ENCODE measurements around the gene TRIM56. TPM values are rescaled to one million over a fixed set of nuclear protein-coding genes. Genes with fewer than 3 reads are reported as not detected.

Gene TRIM56
- total and polyA plus RNA-seq, 2 of the 13 experiments (the other 11 are each of a cell fraction or from before 2014, with no cell fraction given), result 3.2 to 7.1 TPM

DNA sequence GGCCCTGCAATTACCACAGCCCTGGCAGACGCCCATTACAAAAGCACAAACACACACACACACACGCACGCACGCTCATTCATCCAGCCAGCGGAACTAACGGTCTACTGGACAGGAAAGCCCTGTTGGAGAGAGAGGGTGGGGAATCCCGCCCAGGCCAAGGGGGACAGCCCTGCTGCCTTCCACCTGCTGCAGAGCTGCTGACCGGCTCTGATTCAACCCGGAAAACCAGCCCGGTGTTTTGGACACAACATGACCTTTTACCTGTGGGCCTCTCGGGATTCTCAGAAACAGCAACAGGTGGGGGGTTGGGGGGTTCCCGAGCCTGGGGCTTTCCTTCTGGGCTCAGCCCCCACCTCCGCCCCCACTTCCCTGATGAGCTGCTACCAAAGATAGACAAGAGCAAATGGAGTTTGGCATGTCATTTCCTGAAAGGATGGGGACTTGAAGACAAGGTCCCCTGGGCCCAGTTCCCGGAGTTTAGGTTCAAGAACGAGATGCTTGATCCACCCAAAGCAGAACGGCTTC lies 23.1 kb downstream of the TRIM56 start (continued):
- TF ChIP-seq, protein P1, sequence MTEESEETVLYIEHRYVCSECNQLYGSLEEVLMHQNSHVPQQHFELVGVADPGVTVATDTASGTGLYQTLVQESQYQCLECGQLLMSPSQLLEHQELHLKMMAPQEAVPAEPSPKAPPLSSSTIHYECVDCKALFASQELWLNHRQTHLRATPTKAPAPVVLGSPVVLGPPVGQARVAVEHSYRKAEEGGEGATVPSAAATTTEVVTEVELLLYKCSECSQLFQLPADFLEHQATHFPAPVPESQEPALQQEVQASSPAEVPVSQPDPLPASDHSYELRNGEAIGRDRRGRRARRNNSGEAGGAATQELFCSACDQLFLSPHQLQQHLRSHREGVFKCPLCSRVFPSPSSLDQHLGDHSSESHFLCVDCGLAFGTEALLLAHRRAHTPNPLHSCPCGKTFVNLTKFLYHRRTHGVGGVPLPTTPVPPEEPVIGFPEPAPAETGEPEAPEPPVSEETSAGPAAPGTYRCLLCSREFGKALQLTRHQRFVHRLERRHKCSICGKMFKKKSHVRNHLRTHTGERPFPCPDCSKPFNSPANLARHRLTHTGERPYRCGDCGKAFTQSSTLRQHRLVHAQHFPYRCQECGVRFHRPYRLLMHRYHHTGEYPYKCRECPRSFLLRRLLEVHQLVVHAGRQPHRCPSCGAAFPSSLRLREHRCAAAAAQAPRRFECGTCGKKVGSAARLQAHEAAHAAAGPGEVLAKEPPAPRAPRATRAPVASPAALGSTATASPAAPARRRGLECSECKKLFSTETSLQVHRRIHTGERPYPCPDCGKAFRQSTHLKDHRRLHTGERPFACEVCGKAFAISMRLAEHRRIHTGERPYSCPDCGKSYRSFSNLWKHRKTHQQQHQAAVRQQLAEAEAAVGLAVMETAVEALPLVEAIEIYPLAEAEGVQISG (CRISPR knock-in tag; IDR thresholded peaks at IDR 0.05), result peak; percentile 49
- TF ChIP-seq, protein P2, sequence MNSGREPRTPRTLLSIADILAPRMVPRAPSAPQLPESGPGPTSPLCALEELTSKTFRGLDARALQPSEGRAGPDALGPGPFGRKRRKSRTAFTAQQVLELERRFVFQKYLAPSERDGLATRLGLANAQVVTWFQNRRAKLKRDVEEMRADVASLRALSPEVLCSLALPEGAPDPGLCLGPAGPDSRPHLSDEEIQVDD (CRISPR knock-in tag; IDR thresholded peaks at IDR 0.05; ENCODE audit: borderline replicate concordance), result no peak
- TF ChIP-seq, protein P3, sequence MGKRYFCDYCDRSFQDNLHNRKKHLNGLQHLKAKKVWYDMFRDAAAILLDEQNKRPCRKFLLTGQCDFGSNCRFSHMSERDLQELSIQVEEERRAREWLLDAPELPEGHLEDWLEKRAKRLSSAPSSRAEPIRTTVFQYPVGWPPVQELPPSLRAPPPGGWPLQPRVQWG (CRISPR knock-in tag; IDR thresholded peaks at IDR 0.05; ENCODE audit: borderline replicate concordance, low read depth), result no peak
- TF ChIP-seq ARID2 (CRISPR knock-in tag; IDR thresholded peaks at IDR 0.05; ENCODE audit: borderline replicate concordance) (no peak), KDM5B (CRISPR knock-in tag; IDR thresholded peaks at IDR 0.05; ENCODE audit: borderline replicate concordance) (peak; percentile 56; the same call in 1 of the 2 replicates), CHCHD3 (CRISPR knock-in tag; IDR thresholded peaks at IDR 0.05) (no peak), YEATS2 (CRISPR knock-in tag; IDR thresholded peaks at IDR 0.05; ENCODE audit: borderline replicate concordance) (no peak), SKI (IDR thresholded peaks at IDR 0.05; ENCODE audit: partially characterized antibody) (peak; percentile 9), ZNF180 (CRISPR knock-in tag; IDR thresholded peaks at IDR 0.05; ENCODE audit: borderline replicate concordance, low read depth) (no peak), ZNF138 (CRISPR knock-in tag; IDR thresholded peaks at IDR 0.05; ENCODE audit: low read depth) (no peak), NFE2 (CRISPR knock-in tag; IDR thresholded peaks at IDR 0.05) (no peak), IRF2 (CRISPR knock-in tag; IDR thresholded peaks at IDR 0.05) (no peak), ZNF317 (CRISPR knock-in tag; IDR thresholded peaks at IDR 0.05) (peak; percentile 53), PHF20 (CRISPR knock-in tag; IDR thresholded peaks at IDR 0.05) (peak; percentile 43; the same call in 1 of the 2 replicates), HMG20B (CRISPR knock-in tag; conservative IDR thresholded peaks at IDR 0.05) (0 out of 2 replicates have a peak, but pooled peaks have one; percentile 31), CBFB (CRISPR knock-in tag; IDR thresholded peaks at IDR 0.05) (no peak)
- TF ChIP-seq, protein P4, sequence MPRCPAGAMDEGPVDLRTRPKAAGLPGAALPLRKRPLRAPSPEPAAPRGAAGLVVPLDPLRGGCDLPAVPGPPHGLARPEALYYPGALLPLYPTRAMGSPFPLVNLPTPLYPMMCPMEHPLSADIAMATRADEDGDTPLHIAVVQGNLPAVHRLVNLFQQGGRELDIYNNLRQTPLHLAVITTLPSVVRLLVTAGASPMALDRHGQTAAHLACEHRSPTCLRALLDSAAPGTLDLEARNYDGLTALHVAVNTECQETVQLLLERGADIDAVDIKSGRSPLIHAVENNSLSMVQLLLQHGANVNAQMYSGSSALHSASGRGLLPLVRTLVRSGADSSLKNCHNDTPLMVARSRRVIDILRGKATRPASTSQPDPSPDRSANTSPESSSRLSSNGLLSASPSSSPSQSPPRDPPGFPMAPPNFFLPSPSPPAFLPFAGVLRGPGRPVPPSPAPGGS (CRISPR knock-in tag; IDR thresholded peaks at IDR 0.05), result no peak
- TF ChIP-seq, protein P5, sequence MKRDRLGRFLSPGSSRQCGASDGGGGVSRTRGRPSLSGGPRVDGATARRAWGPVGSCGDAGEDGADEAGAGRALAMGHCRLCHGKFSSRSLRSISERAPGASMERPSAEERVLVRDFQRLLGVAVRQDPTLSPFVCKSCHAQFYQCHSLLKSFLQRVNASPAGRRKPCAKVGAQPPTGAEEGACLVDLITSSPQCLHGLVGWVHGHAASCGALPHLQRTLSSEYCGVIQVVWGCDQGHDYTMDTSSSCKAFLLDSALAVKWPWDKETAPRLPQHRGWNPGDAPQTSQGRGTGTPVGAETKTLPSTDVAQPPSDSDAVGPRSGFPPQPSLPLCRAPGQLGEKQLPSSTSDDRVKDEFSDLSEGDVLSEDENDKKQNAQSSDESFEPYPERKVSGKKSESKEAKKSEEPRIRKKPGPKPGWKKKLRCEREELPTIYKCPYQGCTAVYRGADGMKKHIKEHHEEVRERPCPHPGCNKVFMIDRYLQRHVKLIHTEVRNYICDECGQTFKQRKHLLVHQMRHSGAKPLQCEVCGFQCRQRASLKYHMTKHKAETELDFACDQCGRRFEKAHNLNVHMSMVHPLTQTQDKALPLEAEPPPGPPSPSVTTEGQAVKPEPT (CRISPR knock-in tag; IDR thresholded peaks at IDR 0.05; ENCODE audit: low read depth), result no peak
- TF ChIP-seq, protein P6, sequence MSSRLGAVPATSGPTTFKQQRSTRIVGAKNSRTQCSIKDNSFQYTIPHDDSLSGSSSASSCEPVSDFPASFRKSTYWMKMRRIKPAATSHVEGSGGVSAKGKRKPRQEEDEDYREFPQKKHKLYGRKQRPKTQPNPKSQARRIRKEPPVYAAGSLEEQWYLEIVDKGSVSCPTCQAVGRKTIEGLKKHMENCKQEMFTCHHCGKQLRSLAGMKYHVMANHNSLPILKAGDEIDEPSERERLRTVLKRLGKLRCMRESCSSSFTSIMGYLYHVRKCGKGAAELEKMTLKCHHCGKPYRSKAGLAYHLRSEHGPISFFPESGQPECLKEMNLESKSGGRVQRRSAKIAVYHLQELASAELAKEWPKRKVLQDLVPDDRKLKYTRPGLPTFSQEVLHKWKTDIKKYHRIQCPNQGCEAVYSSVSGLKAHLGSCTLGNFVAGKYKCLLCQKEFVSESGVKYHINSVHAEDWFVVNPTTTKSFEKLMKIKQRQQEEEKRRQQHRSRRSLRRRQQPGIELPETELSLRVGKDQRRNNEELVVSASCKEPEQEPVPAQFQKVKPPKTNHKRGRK (CRISPR knock-in tag; IDR thresholded peaks at IDR 0.05), result no peak
